ENCODE results near the gene EGR1.
"Not testable (repeated sequence)": the region's sequence is repeated elsewhere in the genome, so short reads cannot be mapped to it uniquely, and the experiment has no call there.

The EGR1 gene

GRCh38 chr5:138469540-138470321 lies 4.5 kb downstream of the EGR1 start:
- no peak overlapping the region for H3K9ac ChIP-seq (ENCODE audit: low read depth in 1 of 2, low read length in 2 of 2)
- H3K27me3 ChIP-seq (ENCODE audit: control insufficient read depth in 2 of 2, insufficient read depth in 2 of 2, low read length in 2 of 2): no peaks in the 10 kb centered on the region
- H3K4me1 ChIP-seq (ENCODE audit: control insufficient read depth in 2 of 2, insufficient read depth in 2 of 2, low read length in 2 of 2): peaks cover 13 to 20% of the 10 kb centered on the region in 2 donors
- H3K9me3 ChIP-seq (ENCODE audit: control insufficient read depth in 2 of 2, low read length in 2 of 2): no peaks in the 10 kb centered on the region
- no peak overlapping the region for H3K27ac ChIP-seq (ENCODE audit: low read depth in 2 of 2, low read length in 2 of 2)
- no peak overlapping the region for H3K4me3 ChIP-seq (ENCODE audit: low read length in 2 of 2)
- H3K36me3 ChIP-seq (ENCODE audit: control insufficient read depth in 2 of 2, insufficient read depth in 2 of 2, low read length in 2 of 2): peaks cover 3 to 4% of the 10 kb centered on the region in 2 donors

GRCh38 chr5:138470322-138471051 lies 5.2 kb downstream of the EGR1 start:
- Histone ChIP-seq H3K36me3 (ENCODE audit: control insufficient read depth in 2 of 2, insufficient read depth in 2 of 2, low read length in 2 of 2) (peaks cover 3 to 4% of the 10 kb centered on the region in 2 donors), H3K4me3 (ENCODE audit: low read length in 2 of 2) (no peak overlapping the region), H3K9ac (ENCODE audit: low read depth in 1 of 2, low read length in 2 of 2) (no peak overlapping the region), H3K27me3 (ENCODE audit: control insufficient read depth in 2 of 2, insufficient read depth in 2 of 2, low read length in 2 of 2) (no peaks in the 10 kb centered on the region), H3K27ac (ENCODE audit: low read depth in 2 of 2, low read length in 2 of 2) (no peak overlapping the region), H3K9me3 (ENCODE audit: control insufficient read depth in 2 of 2, low read length in 2 of 2) (no peaks in the 10 kb centered on the region), H3K4me1 (ENCODE audit: control insufficient read depth in 2 of 2, insufficient read depth in 2 of 2, low read length in 2 of 2) (peaks cover 13 to 20% of the 10 kb centered on the region in 2 donors)

GRCh38 chr5:138471052-138471361 lies 5.7 kb downstream of the EGR1 start:
- H3K27me3 ChIP-seq (ENCODE audit: control insufficient read depth in 2 of 2, insufficient read depth in 2 of 2, low read length in 2 of 2): no peaks in the 10 kb centered on the region
- H3K9me3 ChIP-seq (ENCODE audit: control insufficient read depth in 2 of 2, low read length in 2 of 2): no peaks in the 10 kb centered on the region
- peaks cover 8 to 17% of the 10 kb centered on the region in 2 donors for H3K4me1 ChIP-seq (ENCODE audit: control insufficient read depth in 2 of 2, insufficient read depth in 2 of 2, low read length in 2 of 2)
- no peak overlapping the region for H3K4me3 ChIP-seq (ENCODE audit: low read length in 2 of 2)
- H3K9ac ChIP-seq (ENCODE audit: low read depth in 1 of 2, low read length in 2 of 2): no peak overlapping the region
- peaks cover 3 to 4% of the 10 kb centered on the region in 2 donors for H3K36me3 ChIP-seq (ENCODE audit: control insufficient read depth in 2 of 2, insufficient read depth in 2 of 2, low read length in 2 of 2)
- no peak overlapping the region for H3K27ac ChIP-seq (ENCODE audit: low read depth in 2 of 2, low read length in 2 of 2)

- Histone ChIP-seq H3K9ac (ENCODE audit: low read depth in 1 of 2, low read length in 2 of 2) (no peak overlapping the region), H3K9me3 (ENCODE audit: control insufficient read depth in 2 of 2, low read length in 2 of 2) (no peaks in the 10 kb centered on the region), H3K4me3 (ENCODE audit: low read length in 2 of 2) (no peak overlapping the region), H3K27me3 (ENCODE audit: control insufficient read depth in 2 of 2, insufficient read depth in 2 of 2, low read length in 2 of 2) (no peaks in the 10 kb centered on the region), H3K36me3 (ENCODE audit: control insufficient read depth in 2 of 2, insufficient read depth in 2 of 2, low read length in 2 of 2) (peaks cover 2 to 3% of the 10 kb centered on the region in 2 donors), H3K4me1 (ENCODE audit: control insufficient read depth in 2 of 2, insufficient read depth in 2 of 2, low read length in 2 of 2) (peaks cover 0 to 4% of the 10 kb centered on the region in 2 donors), H3K27ac (ENCODE audit: low read depth in 2 of 2, low read length in 2 of 2) (no peak overlapping the region)
Observed at GRCh38 chr5:138472353-138472752, 7.1 kb downstream of the EGR1 start.

GRCh38 chr5:138473151-138473550 lies 7.9 kb downstream of the EGR1 start:
- H3K27me3 ChIP-seq (ENCODE audit: control insufficient read depth in 2 of 2, insufficient read depth in 2 of 2, low read length in 2 of 2); H3K4me3 ChIP-seq (ENCODE audit: low read length in 2 of 2); H3K4me1 ChIP-seq (ENCODE audit: control insufficient read depth in 2 of 2, insufficient read depth in 2 of 2, low read length in 2 of 2); H3K36me3 ChIP-seq (ENCODE audit: control insufficient read depth in 2 of 2, insufficient read depth in 2 of 2, low read length in 2 of 2); H3K9ac ChIP-seq (ENCODE audit: low read depth in 1 of 2, low read length in 2 of 2); H3K9me3 ChIP-seq (ENCODE audit: control insufficient read depth in 2 of 2, low read length in 2 of 2); H3K27ac ChIP-seq (ENCODE audit: low read depth in 2 of 2, low read length in 2 of 2): not testable (repeated sequence)

- no peaks in the 10 kb centered on the region for H3K27me3 ChIP-seq (ENCODE audit: control insufficient read depth in 2 of 2, insufficient read depth in 2 of 2, low read length in 2 of 2)
- no peaks in the 10 kb centered on the region for H3K36me3 ChIP-seq (ENCODE audit: control insufficient read depth in 2 of 2, insufficient read depth in 2 of 2, low read length in 2 of 2)
- H3K9me3 ChIP-seq (ENCODE audit: control insufficient read depth in 2 of 2, low read length in 2 of 2): no peaks in the 10 kb centered on the region
- H3K27ac ChIP-seq (ENCODE audit: low read depth in 2 of 2, low read length in 2 of 2): no peak overlapping the region
- no peak overlapping the region for H3K9ac ChIP-seq (ENCODE audit: low read depth in 1 of 2, low read length in 2 of 2)
- H3K4me3 ChIP-seq (ENCODE audit: low read length in 2 of 2): no peak overlapping the region
- H3K4me1 ChIP-seq (ENCODE audit: control insufficient read depth in 2 of 2, insufficient read depth in 2 of 2, low read length in 2 of 2): no peaks in the 10 kb centered on the region
Observed at GRCh38 chr5:138476918-138477317, 11.6 kb downstream of the EGR1 start.

- no peak overlapping the region for H3K4me3 ChIP-seq (ENCODE audit: low read length in 2 of 2)
- no peaks in the 10 kb centered on the region for H3K9me3 ChIP-seq (ENCODE audit: control insufficient read depth in 2 of 2, low read length in 2 of 2)
- no peaks in the 10 kb centered on the region for H3K27me3 ChIP-seq (ENCODE audit: control insufficient read depth in 2 of 2, insufficient read depth in 2 of 2, low read length in 2 of 2)
- H3K27ac ChIP-seq (ENCODE audit: low read depth in 2 of 2, low read length in 2 of 2): no peak overlapping the region
- no peak overlapping the region for H3K9ac ChIP-seq (ENCODE audit: low read depth in 1 of 2, low read length in 2 of 2)
- H3K36me3 ChIP-seq (ENCODE audit: control insufficient read depth in 2 of 2, insufficient read depth in 2 of 2, low read length in 2 of 2): no peaks in the 10 kb centered on the region
- H3K4me1 ChIP-seq (ENCODE audit: control insufficient read depth in 2 of 2, insufficient read depth in 2 of 2, low read length in 2 of 2): no peaks in the 10 kb centered on the region
Observed at GRCh38 chr5:138482638-138483037, 17.4 kb downstream of the EGR1 start.

- no peak overlapping the region for H3K27ac ChIP-seq (ENCODE audit: low read depth in 2 of 2, low read length in 2 of 2)
- H3K4me1 ChIP-seq (ENCODE audit: control insufficient read depth in 2 of 2, insufficient read depth in 2 of 2, low read length in 2 of 2): peaks cover 13 to 16% of the 10 kb centered on the region in 2 donors
- peaks cover 24 to 27% of the 10 kb centered on the region in 2 donors for H3K27me3 ChIP-seq (ENCODE audit: control insufficient read depth in 2 of 2, insufficient read depth in 2 of 2, low read length in 2 of 2)
- H3K4me3 ChIP-seq (ENCODE audit: low read length in 2 of 2): no peak overlapping the region
- H3K9me3 ChIP-seq (ENCODE audit: control insufficient read depth in 2 of 2, low read length in 2 of 2): no peaks in the 10 kb centered on the region
- no peaks in the 10 kb centered on the region for H3K36me3 ChIP-seq (ENCODE audit: control insufficient read depth in 2 of 2, insufficient read depth in 2 of 2, low read length in 2 of 2)
- no peak overlapping the region for H3K9ac ChIP-seq (ENCODE audit: low read depth in 1 of 2, low read length in 2 of 2)
Observed at GRCh38 chr5:138488481-138488945, 23.2 kb downstream of the EGR1 start.

- no peak overlapping the region for H3K27ac ChIP-seq (ENCODE audit: low read depth in 2 of 2, low read length in 2 of 2)
- H3K9ac ChIP-seq (ENCODE audit: low read depth in 1 of 2, low read length in 2 of 2): no peak overlapping the region
- no peaks in the 10 kb centered on the region for H3K36me3 ChIP-seq (ENCODE audit: control insufficient read depth in 2 of 2, insufficient read depth in 2 of 2, low read length in 2 of 2)
- peaks cover 13 to 16% of the 10 kb centered on the region in 2 donors for H3K4me1 ChIP-seq (ENCODE audit: control insufficient read depth in 2 of 2, insufficient read depth in 2 of 2, low read length in 2 of 2)
- no peak overlapping the region for H3K4me3 ChIP-seq (ENCODE audit: low read length in 2 of 2)
- peaks cover 24 to 27% of the 10 kb centered on the region in 2 donors for H3K27me3 ChIP-seq (ENCODE audit: control insufficient read depth in 2 of 2, insufficient read depth in 2 of 2, low read length in 2 of 2)
- no peaks in the 10 kb centered on the region for H3K9me3 ChIP-seq (ENCODE audit: control insufficient read depth in 2 of 2, low read length in 2 of 2)
Observed at GRCh38 chr5:138489683-138490061, 24.4 kb downstream of the EGR1 start.

- peaks cover 24 to 27% of the 10 kb centered on the region in 2 donors for H3K27me3 ChIP-seq (ENCODE audit: control insufficient read depth in 2 of 2, insufficient read depth in 2 of 2, low read length in 2 of 2)
- H3K27ac ChIP-seq (ENCODE audit: low read depth in 2 of 2, low read length in 2 of 2): no peak overlapping the region
- H3K36me3 ChIP-seq (ENCODE audit: control insufficient read depth in 2 of 2, insufficient read depth in 2 of 2, low read length in 2 of 2): no peaks in the 10 kb centered on the region
- H3K4me1 ChIP-seq (ENCODE audit: control insufficient read depth in 2 of 2, insufficient read depth in 2 of 2, low read length in 2 of 2): peaks cover 13 to 16% of the 10 kb centered on the region in 2 donors
- no peaks in the 10 kb centered on the region for H3K9me3 ChIP-seq (ENCODE audit: control insufficient read depth in 2 of 2, low read length in 2 of 2)
- H3K4me3 ChIP-seq (ENCODE audit: low read length in 2 of 2): no peak overlapping the region
- H3K9ac ChIP-seq (ENCODE audit: low read depth in 1 of 2, low read length in 2 of 2): peak overlapping the region; percentile 32 to 55
Observed at GRCh38 chr5:138490648-138491283, 25.5 kb downstream of the EGR1 start.

Data from mucosa of rectum (tissue), 2 donors.